Right lobe of liver (tissue), 6 donors: ENCODE results near the gene SP140. TPM values are rescaled to one million over a fixed set of nuclear protein-coding genes. Genes with fewer than 3 reads are reported as not detected.
"Not testable (repeated sequence)": the region's sequence is repeated elsewhere in the genome, so short reads cannot be mapped to it uniquely, and the experiment has no call there.

Experiments
- ATAC-seq, 4 donors: fragments of 200-7000 bp; cut with Tn5 transposase; one replicate each; pipeline ENCODE4 v1.9.1; 2020; ENCODE audit warnings: mild to moderate bottlenecking in 4 of 4, moderate library complexity in 4 of 4
- DNase-seq, 3 donors: peaks; one replicate each; pipeline ENCODE4 v3.0.0-alpha.2; 2020
- H3K27ac ChIP-seq, 3 donors: fragments of 200-600 bp; one replicate each; pipeline ENCODE4 v1.8.0; 2022
- H3K27me3 ChIP-seq, 2 donors: fragments of 200-600 bp; one replicate each; pipeline ENCODE4 v1.8.0; 2022
- H3K36me3 ChIP-seq, 4 donors: fragments of 200-600 bp; sonication (generic) in 1 of 4; one replicate each; pipeline versions ENCODE4 v1.5.1 to v1.8.0; 2017 to 2022; ENCODE audit warnings: control low read depth in 1 of 4
- H3K4me1 ChIP-seq, 4 donors: fragments of 200-600 bp; sonication (generic) in 1 of 4; one replicate each; pipeline versions ENCODE4 v1.5.1 to v1.8.0; 2017 to 2022; ENCODE audit warnings: control low read depth in 1 of 4
- H3K4me3 ChIP-seq, 3 donors: fragments of 200-600 bp; one replicate each; pipeline ENCODE4 v1.8.0; 2022
- H3K9me3 ChIP-seq, 4 donors: fragments of 200-600 bp; sonication (generic) in 1 of 4; one replicate each; pipeline versions ENCODE4 v1.5.1 to v1.8.0; 2017 to 2022; ENCODE audit warnings: control low read depth in 1 of 4
- POLR2A ChIP-seq: fragments of 450-650 bp; IDR thresholded peaks from one replicate; pipeline ENCODE4 v1.6.1; 2017; ENCODE audit warnings: antibody characterized with exemption, mild to moderate bottlenecking
- WGBS: methylation state at CpG from one replicate; pipeline ENCODE4 v1.1.6; 2018; ENCODE audit warnings: low coverage, low lambda C conversion rate; ENCODE audit not compliant: insufficient coverage; ENCODE audit errors: missing lambda C conversion rate; 5-methylcytosine and 5-hydroxymethylcytosine counted together
- intact Hi-C, 2 donors: fragments of 100-400 bp; cut with DNase I; formaldehyde crosslinking; loops; one replicate each; pipeline versions ENCODE4 v1.11.2 to v1.14.1; 2022
- total RNA-seq, 6 experiments: library from RNA; depleted of rRNA in 2 of 6; stranded (reverse); fragments of >200 nt in 2 of 6; fragmentation: NEBNext Ultra II Directional in 3 of 6; extraction: Animal tissue kit (Norgen Biotek cat#: 25700) in 3 of 6; gene quantifications; one replicate each; pipeline versions ENCODE4 v1.1.0 to v1.2.4, GENCODE V29; 2016 to 2023
- TF ChIP-seq, protein P1 (sequence below), 4 donors: fragments of 200-600 bp in 3 of 4; fragments of 450-650 bp in 1 of 4; IDR thresholded peaks; one replicate each; pipeline versions ENCODE4 v1.5.1 to v1.8.0; 2016 to 2022; ENCODE audit warnings: antibody characterized with exemption in 4 of 4, mild to moderate bottlenecking in 2 of 4
- donor health status: DM: no; HTN: yes; CAD: no.
- donor health status: DM: no; HTN: no; CAD: no.
- donor health status: DM: no; HTN: no; CAD: no.
- donor health status: DM: no; HTN: yes; CAD: no.
- donor health status: DM: no; HTN: yes; CAD: no.

The SP140 gene
- total RNA-seq, 6 experiments from 2014 or later, result 0.43 to 1.2 (median 0.82) TPM; not detected in 1

DNA sequence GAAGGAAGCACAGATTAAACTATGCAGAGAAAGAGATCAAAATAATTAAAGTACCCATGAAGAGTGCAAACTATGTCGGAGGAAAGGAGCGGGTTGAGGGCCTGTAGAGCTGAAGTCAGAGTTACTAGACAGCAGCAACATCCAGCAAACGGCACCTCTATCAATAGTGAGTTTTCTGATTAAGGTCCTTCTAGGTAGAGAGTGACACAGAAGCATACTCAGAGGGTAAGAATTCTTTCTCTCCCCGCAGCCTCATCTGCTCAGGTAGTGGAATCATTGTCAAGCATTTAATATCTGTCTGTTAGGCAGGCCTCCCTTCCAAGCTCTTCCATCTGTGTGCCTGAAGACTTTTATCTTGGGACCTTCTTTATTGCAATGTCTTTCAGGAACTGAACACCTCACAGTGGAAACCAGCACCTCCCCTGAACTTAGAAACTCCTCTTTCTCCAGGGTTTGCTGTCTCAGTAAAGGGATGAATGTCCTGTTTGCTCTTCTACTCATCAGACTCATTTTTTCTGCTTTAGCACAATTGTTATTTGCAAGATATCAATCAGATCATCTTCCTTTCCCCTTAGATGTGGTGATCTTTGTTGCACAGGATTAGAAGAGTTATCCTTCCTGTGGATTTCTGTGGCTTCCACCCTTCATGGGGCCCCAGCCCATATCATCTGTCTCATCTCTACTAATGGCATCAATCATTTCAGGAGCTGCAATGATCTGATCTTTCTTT, 28.8 kb downstream of the SP140 start:
- no peaks in the 10 kb centered on the region for H3K4me1 ChIP-seq
- 80% methylated on average over 1 of the region's 4 CpGs for WGBS
- TF ChIP-seq POLR2A, result no peak
- TF ChIP-seq, protein P1, sequence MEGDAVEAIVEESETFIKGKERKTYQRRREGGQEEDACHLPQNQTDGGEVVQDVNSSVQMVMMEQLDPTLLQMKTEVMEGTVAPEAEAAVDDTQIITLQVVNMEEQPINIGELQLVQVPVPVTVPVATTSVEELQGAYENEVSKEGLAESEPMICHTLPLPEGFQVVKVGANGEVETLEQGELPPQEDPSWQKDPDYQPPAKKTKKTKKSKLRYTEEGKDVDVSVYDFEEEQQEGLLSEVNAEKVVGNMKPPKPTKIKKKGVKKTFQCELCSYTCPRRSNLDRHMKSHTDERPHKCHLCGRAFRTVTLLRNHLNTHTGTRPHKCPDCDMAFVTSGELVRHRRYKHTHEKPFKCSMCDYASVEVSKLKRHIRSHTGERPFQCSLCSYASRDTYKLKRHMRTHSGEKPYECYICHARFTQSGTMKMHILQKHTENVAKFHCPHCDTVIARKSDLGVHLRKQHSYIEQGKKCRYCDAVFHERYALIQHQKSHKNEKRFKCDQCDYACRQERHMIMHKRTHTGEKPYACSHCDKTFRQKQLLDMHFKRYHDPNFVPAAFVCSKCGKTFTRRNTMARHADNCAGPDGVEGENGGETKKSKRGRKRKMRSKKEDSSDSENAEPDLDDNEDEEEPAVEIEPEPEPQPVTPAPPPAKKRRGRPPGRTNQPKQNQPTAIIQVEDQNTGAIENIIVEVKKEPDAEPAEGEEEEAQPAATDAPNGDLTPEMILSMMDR (IDR thresholded peaks at IDR 0.05), result no peak
- H3K27ac ChIP-seq, result no peak overlapping the region
- no peak overlapping the region for H3K4me3 ChIP-seq
- intact Hi-C loops, result no loop called here
- DNase-seq (no peak), ATAC-seq (no peak)
- no peaks in the 10 kb centered on the region for H3K27me3 ChIP-seq
- H3K9me3 ChIP-seq, result no peaks in the 10 kb centered on the region
- no peaks in the 10 kb centered on the region for H3K36me3 ChIP-seq

DNA sequence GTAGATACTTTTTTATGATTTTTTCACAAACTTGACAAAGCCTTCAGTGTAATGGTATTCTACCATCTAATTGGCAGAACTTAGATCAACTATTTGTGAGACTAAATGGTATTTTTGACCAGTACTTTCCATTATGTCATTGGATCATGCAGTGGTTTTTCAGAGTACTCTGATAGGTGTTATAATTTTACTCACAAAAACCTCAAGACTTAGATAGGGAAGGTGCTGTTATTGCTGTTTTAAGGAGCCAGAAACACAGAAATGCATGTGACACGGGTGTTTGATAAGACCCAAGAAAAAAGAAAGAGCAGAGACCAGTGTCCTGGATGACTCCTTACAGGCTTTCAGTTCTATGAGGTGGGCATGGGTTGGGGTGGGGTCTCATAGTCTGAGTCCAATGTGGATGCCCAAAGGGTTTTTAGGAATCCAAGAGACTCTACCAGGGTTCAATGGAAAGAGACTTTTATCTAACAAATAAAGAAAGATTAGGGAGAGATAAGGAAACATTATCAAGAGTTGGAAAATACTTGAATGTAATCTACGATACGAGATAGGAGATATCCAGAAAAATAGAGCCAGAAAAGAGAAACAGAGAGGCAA, 31.3 kb downstream of the SP140 start:
- Histone ChIP-seq H3K9me3 (no peaks in the 10 kb centered on the region), H3K36me3 (no peaks in the 10 kb centered on the region), H3K4me1 (no peaks in the 10 kb centered on the region), H3K4me3 (no peak overlapping the region), H3K27me3 (no peaks in the 10 kb centered on the region), H3K27ac (no peak overlapping the region)
- ATAC-seq, result no peak
- intact Hi-C loops, result no loop called here
- no peak for TF ChIP-seq POLR2A
- TF ChIP-seq, protein P1 (IDR thresholded peaks at IDR 0.05), result no peak
- no peak for DNase-seq
- WGBS, result 67% methylated on average over 3 of the region's 3 CpGs

DNA sequence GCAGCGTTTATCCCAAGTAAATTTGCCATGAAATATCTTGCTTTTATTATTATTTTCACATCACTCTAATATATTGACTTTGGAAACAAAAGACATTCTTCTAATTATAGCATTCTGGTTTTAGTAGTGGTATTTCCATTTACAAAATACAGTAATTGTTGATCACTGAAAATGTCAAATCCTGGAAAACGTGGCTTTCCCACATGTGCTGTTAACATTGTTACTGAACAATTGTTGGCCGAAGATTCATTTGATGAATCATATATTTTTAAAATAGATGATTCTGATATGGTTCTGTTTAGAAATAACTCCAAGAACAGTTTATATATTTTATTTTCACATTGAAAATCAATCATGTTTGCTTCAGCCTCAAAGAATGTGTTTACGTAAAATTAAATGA, 32.9 kb downstream of the SP140 start:
- WGBS, result 61% methylated on average over 4 of the region's 4 CpGs
- no peak overlapping the region for H3K4me3 ChIP-seq

DNA sequence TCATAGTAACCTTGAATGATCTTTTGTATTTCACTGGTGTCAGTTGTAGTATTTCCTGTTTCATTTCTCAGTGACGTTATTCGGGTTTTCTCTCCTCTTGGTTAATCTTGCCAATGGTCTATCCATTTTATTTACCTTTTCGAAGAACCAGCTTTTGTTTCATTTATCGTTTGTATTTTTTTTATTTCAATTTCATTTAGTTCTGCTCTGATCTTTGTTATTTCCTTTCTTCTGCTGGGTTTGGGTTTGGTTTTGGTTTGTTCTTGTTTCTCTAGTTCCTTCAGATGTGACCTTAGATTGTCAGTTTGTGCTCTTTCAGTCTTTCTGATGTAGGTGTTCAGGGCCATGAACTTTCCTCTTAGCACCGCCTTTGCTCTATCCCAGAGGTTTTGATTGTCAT, 36.7 kb downstream of the SP140 start:
- Histone ChIP-seq H3K9me3 (no peaks in the 10 kb centered on the region), H3K4me3 (no peak overlapping the region), H3K4me1 (no peaks in the 10 kb centered on the region), H3K36me3 (no peaks in the 10 kb centered on the region), H3K27me3 (no peaks in the 10 kb centered on the region), H3K27ac (no peak overlapping the region)
- WGBS, result 69% methylated on average over 5 of the region's 5 CpGs
- ATAC-seq (no peak), DNase-seq (no peak)
- intact Hi-C loops, result no loop called here
- TF ChIP-seq POLR2A, result no peak
- TF ChIP-seq, protein P1 (IDR thresholded peaks at IDR 0.05), result no peak

More for the DNA sequence above, 32.9 kb downstream of the SP140 start:
- ATAC-seq, result no peak
- intact Hi-C loops, result no loop called here
- Histone ChIP-seq H3K4me1 (no peaks in the 10 kb centered on the region), H3K27me3 (no peaks in the 10 kb centered on the region), H3K27ac (no peak overlapping the region), H3K9me3 (no peaks in the 10 kb centered on the region), H3K36me3 (no peaks in the 10 kb centered on the region)
- no peak for DNase-seq
- TF ChIP-seq POLR2A, result no peak
- TF ChIP-seq, protein P1 (IDR thresholded peaks at IDR 0.05), result no peak

DNA sequence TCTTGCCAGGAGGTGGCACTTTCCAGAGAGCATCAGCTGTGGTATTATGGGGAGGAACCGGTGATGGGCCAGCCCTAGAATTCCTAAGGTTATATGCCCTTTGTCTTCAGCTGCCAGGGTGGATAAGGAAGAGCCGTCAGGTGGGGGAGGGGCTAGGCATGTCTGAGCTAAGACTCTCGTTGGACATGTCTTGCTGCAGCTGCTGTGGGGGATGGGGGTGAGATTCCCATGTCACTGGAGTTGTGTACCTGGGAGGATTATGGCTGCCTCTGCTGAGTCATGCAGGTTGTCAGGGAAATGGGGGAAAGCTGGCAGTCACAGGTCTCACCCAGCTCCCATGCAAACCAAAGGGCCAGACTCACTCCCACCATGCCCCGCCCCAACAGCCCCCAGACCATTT, 39.4 kb downstream of the SP140 start:
- DNase-seq, intact Hi-C loops, H3K36me3 ChIP-seq, ATAC-seq, H3K9me3 ChIP-seq, H3K4me1 ChIP-seq, H3K27me3 ChIP-seq, H3K4me3 ChIP-seq, H3K27ac ChIP-seq: not testable (repeated sequence)
- WGBS, result 48% methylated on average over 3 of the region's 4 CpGs
